Stimulated activated CD4-positive, alpha-beta T cell treated with anti-CD3 and anti-CD28 coated beads, Interleukin-1b, Interleukin-23, amount 100 ng/mL, for 1 hour (primary cell): ENCODE results near the gene FCN1.

Source experiments
- DNase-seq, 2 donors: peaks; one replicate each; pipeline ENCODE4 v3.0.0-alpha.2; 2020; ENCODE audit warnings: low read depth in 2 of 2

The FCN1 gene

DNA sequence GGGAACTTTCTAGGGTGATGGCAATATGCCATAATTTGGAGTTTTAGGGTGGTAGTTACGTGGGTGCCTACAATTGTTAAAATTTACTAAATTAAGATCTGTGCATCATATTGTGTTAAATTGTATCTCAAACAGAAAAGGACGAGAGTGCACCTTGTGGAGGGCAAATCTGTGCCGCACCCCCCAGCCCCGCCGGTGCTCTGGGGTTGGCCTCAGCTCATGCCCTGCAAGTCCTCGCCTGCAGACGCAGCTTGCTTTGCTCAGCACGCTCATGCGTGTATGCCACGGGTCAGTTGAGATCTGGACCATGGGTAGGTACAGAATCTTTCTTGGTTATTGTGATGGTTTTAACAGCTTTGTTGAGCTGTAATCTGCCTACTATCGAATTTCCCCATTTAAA, 33.7 kb upstream of the FCN1 start:
- DNase-seq, result no peak

DNA sequence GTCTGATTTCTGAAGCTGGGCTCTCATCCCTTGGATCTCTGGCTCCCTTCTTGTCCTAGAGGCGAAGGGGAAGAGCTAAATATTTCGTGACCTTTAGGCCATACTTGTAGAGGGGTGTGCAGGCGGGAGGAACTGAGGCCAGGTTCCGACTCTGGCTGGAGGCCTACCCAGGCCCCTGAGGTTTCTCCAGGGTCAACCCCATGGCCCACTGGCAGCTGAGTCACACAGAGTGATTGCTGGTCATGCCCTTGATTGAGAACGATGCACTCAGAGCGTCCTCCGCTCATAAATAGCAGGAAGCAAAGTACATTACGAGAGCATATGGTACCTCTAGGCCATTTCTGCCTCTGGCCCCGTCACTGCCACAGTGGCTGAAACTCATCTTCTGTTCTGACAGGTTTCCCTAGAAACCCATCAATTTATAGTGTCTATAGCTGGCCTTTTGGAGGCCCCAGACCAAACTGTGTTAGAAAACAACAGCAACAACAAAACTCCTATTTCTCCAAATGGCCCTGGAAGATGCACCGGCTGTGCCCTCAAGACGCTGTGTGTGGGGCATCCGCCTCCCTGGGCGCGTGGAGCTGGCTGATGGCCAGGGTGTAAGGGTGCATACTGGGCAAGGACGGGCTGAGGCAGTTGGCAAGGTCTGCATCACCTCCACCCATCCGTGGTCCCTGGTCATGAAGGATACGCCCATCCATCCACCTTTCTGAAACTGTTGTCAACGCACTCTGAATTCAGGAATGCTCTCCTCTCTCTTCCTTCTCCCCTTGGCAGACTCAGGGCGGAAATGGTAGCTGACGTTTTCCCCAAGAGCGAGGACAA, 32.9 kb upstream of the FCN1 start:
- DNase-seq, result no peak

DNA sequence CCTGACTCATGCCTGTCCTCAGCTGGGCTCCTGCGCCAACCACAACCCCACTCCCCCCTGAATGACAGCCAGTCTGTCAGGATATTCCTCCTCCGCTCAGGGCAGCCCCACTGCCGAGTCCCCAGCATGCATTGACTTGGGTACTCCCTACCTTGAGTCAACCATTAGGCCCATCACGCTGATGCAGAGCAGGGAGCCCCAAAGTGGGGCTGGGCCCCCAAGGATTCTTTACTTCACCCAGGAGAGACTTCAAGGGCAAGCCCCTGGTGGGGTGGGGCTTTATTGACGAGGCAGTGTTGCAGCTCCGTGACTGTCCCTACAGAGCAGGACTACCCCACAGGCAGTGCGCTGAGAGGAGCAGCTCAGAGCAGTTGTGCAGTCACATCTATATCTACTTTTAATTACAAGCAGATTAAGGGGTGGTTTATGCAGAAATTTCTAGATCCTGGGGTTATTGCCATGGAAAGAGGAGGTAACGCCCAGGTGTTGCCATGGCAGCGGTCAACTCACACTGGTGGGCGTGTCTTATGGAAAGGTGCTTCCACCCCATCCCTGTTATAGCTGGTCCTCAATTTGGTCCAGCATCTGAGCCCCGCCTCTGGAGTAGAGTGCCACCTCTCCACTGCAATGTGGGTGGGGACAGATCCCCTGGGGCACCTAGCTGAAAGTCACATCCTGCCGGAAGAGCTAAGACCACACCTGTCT, 32.1 kb upstream of the FCN1 start:
- DNase-seq, result no peak

DNA sequence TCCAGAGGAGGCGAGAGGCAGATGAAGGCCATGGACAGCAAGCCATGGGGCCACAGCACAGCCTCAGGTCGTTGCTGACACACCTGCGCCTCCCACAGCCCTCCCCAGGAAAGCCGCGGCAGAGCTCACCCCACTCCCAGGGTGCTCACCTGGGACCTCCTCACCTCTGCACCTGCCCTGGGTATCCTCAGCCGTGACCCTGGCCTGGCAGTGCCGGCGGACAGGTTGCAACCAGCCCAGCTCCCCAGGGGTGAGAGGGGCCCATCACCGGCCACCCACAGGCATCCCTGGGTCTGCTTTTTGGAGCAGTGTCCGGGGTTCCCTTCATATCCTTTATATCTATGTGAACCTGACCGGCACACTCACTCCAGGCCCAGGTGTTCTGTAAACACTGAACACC, 30.4 kb upstream of the FCN1 start:
- no peak for DNase-seq

DNA sequence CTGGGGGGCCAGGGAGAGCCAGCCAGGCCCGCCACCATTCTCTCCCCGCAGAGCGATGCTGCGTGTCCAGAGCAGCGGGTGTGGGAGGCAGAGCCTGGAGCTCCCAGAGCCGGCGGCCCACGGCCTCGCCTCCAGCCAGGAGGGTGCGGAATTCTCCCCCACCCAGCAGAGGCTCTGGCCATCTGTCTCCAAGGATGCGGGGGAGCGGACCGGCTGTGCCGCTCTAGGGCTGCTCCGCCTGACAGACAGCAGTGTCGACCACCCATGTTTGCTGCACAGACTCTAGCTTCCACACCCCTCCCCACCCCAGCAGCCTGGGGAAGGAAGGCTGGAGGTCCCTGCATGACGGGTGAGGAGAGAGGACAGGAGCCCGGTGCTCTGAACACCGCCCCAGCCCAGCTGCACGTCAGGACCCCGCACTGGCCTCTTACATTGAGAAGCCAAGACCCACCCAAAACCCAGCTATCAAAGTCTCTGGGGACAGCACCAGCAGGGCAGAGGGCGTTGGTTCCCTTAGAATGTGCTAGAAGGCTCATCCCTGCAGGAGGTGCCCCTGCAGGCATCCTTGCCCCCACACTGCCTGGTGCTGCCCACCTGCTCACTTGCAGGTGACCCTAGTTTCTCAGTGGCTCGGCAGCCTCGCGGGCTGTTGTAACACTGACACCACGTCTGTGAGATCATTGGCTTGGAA, 29.7 kb upstream of the FCN1 start:
- DNase-seq, result no peak

DNA sequence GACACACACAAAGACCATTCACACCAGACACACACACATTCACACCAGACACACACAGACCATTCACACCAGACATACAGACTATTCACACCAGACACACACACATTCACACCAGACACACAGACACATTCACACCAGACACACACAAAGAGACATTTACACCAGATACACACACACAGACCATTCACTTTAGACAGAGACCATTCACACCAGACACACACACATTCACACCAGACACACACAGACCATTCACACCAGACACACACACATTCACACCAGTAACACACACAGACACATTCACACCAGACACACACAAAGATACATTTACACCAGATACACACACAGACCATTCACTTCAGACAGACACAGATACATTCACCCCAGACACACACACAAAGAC, 29.0 kb upstream of the FCN1 start:
- no peak for DNase-seq

DNA sequence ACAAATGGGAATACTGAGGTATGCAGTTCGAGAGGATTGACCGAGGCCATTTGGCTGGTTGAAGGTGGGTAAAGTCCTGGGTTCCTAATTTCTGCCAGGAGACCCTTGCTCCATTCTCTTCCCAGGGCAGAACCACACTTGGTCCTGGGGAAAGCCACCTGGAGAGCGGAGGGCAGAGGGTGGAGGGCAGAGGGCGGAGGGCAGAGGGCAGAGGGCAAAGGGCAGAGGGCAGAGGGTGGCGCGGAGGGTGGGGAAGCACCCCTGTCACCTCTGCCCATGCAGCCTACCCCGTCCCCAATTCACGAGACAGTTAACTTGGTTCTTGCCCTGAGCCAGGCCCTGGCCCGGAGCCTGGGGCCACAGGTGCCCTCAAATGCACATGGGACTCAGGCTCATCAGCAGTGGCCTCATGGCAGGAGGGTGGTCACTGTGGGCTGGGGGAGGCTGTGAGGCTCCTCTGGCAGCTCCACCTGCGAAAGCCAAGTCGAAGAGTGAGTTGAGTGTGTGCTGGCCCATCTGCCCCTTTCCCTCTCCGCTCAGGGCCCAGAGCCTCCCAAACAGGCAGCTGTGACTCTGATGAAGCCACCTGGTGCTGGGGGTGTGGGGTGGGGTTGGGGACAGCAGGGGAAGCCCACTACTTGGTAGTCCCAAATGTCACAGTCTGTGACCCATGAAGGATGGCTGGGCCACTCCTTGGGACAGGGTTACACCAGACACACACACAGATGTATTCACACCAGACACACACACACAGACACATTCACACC, 28.0 kb upstream of the FCN1 start:
- DNase-seq, result no peak

DNA sequence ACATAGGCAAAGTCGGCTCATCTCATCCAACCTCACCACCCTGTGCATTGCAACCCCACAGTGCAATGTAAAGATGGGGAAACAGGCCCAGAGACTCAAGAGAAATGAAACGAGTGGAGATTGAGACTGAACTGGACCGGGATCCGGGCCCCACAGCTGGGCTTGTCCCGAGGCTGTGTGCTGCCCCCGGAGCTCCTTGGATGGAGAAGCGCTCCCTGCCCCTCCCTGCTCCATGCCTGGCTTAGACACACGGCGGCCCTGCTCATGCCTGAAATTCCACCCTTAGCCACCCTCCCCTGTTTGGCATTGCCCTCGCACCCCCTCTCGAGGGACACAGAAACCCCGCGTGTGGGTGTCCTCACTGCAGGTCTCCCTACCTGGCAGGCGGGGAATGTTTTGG, 27.2 kb upstream of the FCN1 start:
- no peak for DNase-seq

DNA sequence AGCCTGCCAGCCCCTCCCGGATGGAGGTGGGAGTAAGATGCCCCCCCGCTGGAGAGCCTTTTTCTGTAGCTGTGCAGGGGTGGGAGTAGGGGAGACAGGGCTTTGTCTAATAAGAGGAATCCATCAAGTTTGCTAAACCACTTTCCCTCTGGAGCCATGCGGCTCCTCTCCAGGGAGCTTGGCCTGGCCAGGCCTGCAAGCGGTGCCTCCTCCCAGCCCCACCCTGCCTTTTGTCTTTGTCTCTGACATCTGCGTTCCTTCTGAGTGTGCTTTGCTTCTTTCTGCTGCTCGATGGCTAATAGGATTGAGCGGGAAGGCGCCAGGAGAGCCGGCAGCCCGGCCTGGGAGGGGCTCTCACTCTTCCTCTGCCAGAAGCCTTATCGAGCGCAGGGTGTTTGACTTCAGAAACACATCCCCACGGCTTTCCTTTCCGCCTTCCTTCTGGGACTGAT, 26.7 kb upstream of the FCN1 start:
- DNase-seq, result no peak

DNA sequence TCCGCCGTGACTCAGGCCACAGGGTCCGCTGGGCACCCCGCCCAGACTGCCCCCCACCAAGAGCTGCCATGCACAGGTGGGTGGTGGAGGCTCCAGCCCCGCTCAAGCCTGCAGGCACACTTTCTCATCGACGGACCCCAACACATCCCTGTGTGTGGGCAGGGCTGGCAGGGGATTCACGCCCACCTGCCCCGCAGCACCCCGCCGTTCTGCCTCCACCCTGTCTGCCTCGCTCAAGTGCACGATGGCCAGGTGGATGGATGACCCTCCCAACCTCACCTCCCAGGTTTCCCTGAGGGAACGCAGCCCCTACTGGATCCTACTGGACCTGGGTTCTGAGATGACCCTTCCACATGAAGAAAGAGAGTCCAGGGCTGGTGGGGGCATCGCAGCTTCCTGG, 26.1 kb upstream of the FCN1 start:
- DNase-seq, result no peak

DNA sequence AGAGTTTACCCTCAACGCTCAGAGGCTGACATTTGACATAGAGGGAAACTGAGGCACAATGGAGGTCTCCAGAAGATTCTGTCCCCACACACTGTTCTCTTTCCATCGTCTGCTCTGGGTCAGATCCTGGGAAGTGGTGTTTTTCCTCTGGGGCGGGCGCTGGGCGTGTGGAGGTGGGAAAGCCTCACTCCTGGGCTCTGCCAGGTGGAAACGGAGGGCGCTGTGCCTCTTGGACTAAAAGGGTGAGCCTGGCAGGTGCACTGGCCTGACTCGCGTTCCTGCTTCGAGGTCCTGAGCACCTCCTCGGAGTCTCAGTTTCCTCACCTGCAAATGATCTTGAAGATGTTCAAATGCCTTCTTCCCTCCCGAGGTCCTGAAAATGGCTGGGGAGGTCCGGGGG, 25.7 kb upstream of the FCN1 start:
- no peak for DNase-seq

DNA sequence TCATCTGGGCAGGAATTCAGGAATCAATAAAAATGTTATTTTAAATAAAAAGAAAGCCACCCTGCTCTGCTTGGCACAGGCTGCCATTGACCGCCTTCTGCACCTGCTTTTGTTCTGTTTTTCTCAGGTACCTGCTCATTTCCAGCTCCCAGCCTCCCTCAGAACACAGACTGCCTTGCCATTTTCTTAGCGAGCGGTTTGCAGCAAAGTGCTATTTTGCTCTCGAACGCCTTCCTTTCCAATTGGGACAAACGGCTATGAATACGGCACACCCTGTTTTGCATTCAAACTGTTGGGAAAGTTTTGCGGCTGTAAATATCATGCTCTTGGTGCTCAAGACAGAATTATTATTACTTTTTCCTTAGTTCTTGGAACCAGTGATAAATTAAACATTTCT, 25.1 kb upstream of the FCN1 start:
- DNase-seq, result no peak

DNA sequence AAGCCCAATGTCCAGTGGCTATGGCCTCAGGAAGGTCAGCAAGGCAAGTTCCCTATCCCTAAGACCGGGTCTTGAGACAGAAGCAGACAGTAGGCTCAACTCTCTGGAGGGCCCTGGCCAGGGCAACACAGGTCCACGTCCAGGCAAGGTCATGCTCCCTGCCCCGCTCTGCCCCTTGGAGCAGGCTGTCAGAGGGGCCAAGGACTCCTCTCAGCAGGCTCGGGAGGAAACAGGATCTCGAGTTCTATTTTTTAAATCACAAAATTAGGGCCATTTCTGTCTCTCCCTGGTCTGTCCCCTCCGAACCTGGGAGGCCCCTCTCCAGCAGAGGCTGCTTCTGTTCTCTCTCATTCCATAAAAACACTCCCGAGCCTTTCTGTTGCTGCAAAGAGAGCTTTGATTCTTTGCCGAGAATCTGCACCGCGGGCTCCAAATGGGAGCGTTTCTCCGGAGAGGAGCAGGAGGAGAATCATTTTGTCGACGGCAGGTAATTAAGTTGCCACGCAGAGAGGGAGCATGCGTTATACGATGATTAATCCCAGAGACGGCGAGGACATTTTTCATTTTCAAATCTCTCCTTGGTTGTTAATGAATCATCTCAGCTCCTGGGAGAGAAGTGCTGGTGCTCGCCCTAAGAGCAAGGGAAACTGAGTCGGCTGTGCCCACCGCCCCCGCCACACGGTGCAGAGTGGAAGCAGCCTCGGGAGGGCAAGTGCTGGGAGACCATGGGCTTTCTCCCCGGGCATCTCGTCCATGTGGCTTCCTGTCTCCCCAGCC, 24.5 kb upstream of the FCN1 start:
- DNase-seq, result no peak

DNA sequence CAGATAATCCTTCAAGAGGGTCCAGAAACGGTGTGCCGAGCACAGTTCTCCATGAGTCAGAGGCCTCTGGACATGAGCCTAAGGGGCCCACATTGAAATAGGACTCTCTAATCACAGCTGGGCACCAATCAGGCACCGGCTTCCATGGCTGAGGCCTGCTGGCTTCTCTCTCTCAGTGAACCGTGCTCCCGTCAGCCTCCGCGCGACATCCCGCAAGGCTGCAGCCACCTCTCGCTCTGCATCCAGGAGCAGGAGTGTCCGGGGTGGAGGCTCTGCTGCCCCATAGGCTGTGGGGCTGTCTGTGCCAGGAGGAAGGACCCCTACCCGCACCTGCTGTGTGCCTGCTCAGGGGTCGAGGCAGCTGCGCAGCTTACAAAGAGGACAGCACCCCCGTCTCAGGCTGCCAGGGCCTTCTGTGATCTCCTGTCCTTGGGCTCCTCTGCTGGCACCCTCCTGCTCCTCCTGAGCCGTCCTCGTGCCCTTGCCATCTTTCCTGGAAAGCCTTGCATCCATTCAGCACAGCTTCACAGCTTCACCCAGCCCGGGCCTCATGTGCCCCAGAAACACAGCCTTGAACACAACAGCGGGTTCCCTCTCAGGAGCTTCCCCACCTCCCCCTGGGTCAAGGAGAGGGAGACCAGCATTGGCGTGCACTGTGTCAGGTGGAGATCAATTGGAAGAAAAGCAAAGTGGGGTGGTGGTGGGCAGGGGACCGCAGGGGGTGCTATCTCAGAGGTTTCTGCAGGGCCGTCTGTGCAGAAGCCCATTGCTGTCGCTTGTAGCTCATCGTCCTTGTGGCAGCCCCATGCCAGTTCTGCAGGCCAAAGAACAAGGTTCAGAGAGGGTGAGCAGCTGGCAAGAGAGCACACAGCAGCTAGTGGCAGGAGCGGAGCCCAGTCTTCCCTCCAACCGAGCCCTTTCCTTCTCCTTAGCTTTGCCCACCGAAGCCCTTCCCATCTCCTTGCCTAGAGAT, 22.8 kb upstream of the FCN1 start:
- no peak for DNase-seq

DNA sequence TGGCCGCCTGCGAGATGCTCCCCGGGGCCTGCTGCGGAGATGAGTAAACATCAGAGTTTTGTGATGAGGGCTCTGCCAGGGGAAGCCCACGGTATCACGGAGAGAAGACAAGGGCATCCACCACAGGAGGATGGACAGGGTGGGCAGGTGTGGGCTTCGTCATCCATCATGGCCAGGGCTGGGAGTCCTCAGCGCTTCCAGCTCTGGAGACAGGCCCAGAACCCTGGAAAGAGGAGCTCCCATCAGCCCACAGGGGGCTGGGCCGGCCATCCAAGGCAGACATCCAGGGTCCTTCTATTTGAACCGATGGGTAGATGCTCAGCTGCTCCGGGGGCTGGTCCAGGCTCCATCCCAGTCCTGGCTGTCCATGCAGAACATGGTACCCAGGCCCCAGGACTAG, 22.1 kb upstream of the FCN1 start:
- no peak for DNase-seq

DNA sequence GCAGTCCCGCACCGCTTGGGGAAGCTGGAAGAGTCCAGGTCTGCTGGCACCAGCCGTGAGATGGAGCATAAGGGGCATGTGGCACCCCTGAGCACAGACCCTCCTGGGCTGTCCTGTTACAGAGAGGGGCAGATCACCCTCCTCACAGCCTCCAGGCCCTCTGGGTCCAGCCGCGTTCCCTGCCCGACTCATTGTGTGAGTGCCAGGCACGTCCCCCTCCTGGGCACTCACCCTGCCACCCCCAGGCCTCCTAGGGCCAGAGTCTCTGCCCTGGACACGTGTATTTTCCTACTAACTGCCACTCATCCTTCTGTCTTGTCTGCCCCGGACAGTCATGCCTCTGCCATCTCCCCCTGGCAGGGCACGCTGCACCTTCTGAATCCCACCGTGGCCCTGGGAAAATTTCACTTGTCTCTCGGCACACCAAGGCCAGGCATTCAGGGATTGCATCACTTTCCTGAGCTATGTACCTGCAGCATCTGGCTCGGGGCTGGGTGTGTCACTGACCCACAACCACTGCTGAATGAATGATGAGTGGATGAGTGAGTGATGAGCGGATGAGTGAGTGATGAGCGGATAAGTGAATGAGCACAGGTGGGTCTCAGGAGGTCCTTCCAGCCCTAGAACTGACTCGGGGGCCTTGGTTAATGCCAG, 21.5 kb upstream of the FCN1 start:
- no peak for DNase-seq

DNA sequence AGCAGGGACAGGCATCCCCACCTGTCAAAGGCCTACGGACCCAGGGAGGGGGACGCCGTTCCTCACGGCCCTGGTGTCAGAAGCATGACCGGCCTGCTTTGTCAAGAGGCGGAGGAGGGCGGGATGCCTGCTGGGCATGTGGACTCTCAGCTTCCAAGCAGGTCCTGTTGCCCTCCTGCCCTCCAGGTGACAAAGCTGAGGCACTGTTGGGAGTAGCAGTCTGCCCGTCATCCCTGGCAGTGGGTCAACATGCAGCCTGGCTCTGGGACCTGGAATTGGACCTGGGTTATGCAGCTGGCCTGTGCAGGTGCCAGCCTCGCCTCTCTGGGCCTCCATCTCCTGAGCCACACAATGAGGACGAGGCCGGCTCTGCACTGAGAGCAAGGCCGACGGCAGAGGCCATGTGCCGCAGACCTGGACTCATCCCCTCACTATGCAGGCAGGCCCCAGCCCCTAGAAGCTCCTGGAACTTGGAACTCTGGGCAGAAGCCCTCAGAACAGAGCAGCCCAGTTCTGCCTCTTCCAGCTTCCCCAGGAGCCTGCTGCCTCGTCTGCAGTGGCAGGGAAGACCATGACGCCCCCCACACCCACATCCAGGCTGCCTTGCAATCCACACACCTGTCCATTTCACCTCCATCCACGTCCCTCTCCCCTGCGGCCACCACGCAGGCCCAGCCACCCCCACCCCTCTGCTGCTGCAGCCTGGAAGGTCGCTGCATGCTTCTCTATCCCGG, 20.8 kb upstream of the FCN1 start:
- no peak for DNase-seq

DNA sequence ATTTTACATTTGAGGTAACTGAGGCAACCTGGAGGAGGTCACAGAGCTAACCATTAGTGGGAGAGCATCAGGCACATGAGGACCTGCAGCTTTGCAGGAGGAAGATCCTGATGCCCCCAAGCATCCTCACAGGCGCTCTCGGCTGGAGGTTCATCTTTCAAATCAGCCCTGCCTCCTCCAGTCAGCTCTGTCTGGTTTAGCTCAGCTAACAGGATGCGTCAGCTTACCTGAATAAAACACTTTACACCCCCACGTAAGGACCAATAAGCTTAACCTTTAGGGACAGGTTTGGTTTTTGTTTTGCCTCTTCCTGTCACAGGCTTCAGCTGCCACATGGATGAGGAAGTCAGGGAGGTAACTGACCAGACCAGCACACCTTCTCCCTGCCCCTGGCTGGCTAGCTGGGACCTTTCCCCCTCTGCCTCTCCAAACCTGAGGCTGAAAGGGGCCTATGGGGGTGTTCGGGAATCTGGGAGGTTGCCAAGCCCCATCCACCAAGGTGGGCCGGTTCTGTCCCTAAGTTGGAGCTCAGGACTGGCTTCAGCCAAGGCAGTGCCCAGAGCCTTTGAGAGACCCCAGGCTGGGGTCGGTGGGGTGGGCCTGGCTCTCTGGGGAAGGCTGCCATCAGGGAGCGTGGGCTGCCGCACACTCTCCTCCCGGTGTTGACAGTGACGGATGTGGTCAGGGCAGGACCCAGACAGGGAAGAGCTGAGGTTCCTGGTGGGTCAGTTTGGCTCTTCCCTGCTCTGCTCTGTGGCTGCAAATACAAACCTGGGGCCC, 20.0 kb upstream of the FCN1 start:
- no peak for DNase-seq
